ENCODE results near the gene GARNL3.
A peak's percentile ranks its signal among the peaks of the same experiment; 100 is the strongest.

Gene GARNL3

GRCh38 chr9:127237801-127238200 is 26.8 kb upstream of the GARNL3 start:
- Histone ChIP-seq H3K27ac (no peak overlapping the region), H3K4me3 (no peak overlapping the region)
- no peak for TF ChIP-seq CTCF (IDR thresholded peaks at IDR 0.05)
- DNase-seq (ENCODE audit: low spot score) = no peak

- no peak overlapping the region for H3K27ac ChIP-seq
These were observed 23.2 kb upstream of the GARNL3 start for GRCh38 chr9:127241354-127241753.

GRCh38 chr9:127244609-127245601 is 19.7 kb upstream of the GARNL3 start:
- H3K4me3 ChIP-seq = peak overlapping the region; percentile 74
- no peak for TF ChIP-seq CTCF (IDR thresholded peaks at IDR 0.05)
- peak; percentile 98 for DNase-seq (ENCODE audit: low spot score)
- peak overlapping the region; percentile 72 to 80 for H3K27ac ChIP-seq

More at GRCh38 chr9:127241354-127241753, 23.2 kb upstream of the GARNL3 start:
- no peak for TF ChIP-seq CTCF (IDR thresholded peaks at IDR 0.05)
- no peak overlapping the region for H3K4me3 ChIP-seq
- no peak for DNase-seq (ENCODE audit: low spot score)

DNA sequence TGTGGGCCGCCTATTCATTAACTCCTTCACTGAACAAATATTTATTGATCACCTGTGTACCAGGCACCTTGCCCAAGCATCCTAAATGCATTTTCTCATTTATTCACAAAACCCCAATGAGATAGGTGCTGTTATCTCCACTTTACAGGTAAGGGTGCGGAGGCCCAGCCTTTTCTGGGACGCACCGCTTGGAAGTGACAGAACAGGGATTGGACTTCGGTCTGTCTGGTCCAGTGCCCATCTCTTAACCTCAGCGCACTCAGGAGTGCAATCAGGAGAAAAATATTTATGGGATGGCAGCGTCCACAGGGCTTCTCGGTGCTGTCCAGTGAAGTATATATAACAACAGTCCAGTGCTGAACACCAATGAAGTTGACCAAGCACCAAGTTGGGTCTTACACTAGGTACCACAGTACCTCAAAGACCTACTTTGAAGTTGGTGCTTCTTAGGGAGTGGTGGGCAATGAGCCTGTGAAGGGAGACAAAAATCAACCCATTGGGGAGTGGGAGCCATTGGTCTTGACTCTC is 18.9 kb upstream of the GARNL3 start:
- DNase-seq (ENCODE audit: low spot score) = no peak
- H3K27ac ChIP-seq = peak overlapping the region in 1 of 2 donors; percentile 80
- no peak for TF ChIP-seq CTCF (IDR thresholded peaks at IDR 0.05)
- H3K4me3 ChIP-seq = peak overlapping the region; percentile 74

GRCh38 chr9:127248241-127248640 is 16.3 kb upstream of the GARNL3 start:
- H3K27ac ChIP-seq = no peak overlapping the region
- no peak for DNase-seq (ENCODE audit: low spot score)
- no peak overlapping the region for H3K4me3 ChIP-seq
- TF ChIP-seq CTCF (IDR thresholded peaks at IDR 0.05) = no peak

- no peak for TF ChIP-seq CTCF (IDR thresholded peaks at IDR 0.05)
These were observed 14.7 kb upstream of the GARNL3 start for GRCh38 chr9:127249877-127250276.

More at GRCh38 chr9:127249877-127250276, 14.7 kb upstream of the GARNL3 start:
- no peak overlapping the region for H3K4me3 ChIP-seq
- no peak for DNase-seq (ENCODE audit: low spot score)
- H3K27ac ChIP-seq = no peak overlapping the region

Data from coronary artery (tissue), 2 donors.